Panc1 (cell line): ENCODE measurements around the gene CROCC. TPM values are rescaled to one million over a fixed set of nuclear protein-coding genes. Genes with fewer than 3 reads are reported as not detected.
"Not testable (repeated sequence)": the region's sequence is repeated elsewhere in the genome, so short reads cannot be mapped to it uniquely, and the experiment has no call there.

ENCODE experiments used
- ATAC-seq: fragments of 200-7000 bp; cut with Tn5 transposase; 2 replicates; pipeline ENCODE4 v1.9.1; 2020; ENCODE audit warnings: mild to moderate bottlenecking, moderate library complexity
- BruUV-seq: library from RNA; stranded (reverse); fragments of 400-500 nt; replicated peaks from 2 replicates; lab custom pipeline; 2021; lab: Mats Ljungman, UMichigan
- CTCF ChIA-PET: fragments of 300-600 bp; sonication (Branson Sonifier 250); formaldehyde crosslinking; loops from one replicate; lab custom pipeline; 2022; ENCODE audit warnings: antibody characterized with exemption; lab: Charles Lee
- POLR2A ChIA-PET: fragments of 300-600 bp; sonication (Branson Sonifier 250); formaldehyde crosslinking; loops from one replicate; lab custom pipeline; 2022; ENCODE audit warnings: antibody characterized with exemption; lab: Charles Lee
- DNase-seq: peaks from one replicate; pipeline ENCODE4 v3.0.0-alpha.2; 2010; ENCODE audit warnings: low read depth, low spot score
- H3K27ac ChIP-seq: 2 replicates; pipeline ENCODE4 v1.5.1; 2011; ENCODE audit warnings: mild to moderate bottlenecking, low read length, inconsistent platforms
- H3K27me3 ChIP-seq: fragments of 200-500 bp; sonication (Bioruptor generic); 2 replicates; pipeline ENCODE4 v1.6.0; 2014; ENCODE audit warnings: low read length, inconsistent platforms; ENCODE audit not compliant: control insufficient read depth, insufficient read depth
- H3K36me3 ChIP-seq: fragments of 200-500 bp; sonication (Bioruptor generic); 2 replicates; pipeline ENCODE4 v1.5.1; 2014; ENCODE audit warnings: inconsistent platforms, mild to moderate bottlenecking, low read length, moderate library complexity; ENCODE audit not compliant: control insufficient read depth, insufficient read depth
- H3K4me1 ChIP-seq: 2 replicates; pipeline ENCODE4 v1.5.1; 2011; ENCODE audit warnings: inconsistent platforms, mild to moderate bottlenecking, low read length, moderate library complexity; ENCODE audit not compliant: control insufficient read depth, insufficient read depth
- H3K4me3 ChIP-seq, 2 experiments: 2 replicates each; pipeline ENCODE4 v1.5.1; 2011 to 2012; ENCODE audit warnings: low read depth in 2 of 2, low read length in 2 of 2, mild to moderate bottlenecking in 2 of 2, inconsistent platforms in 1 of 2, moderate library complexity in 1 of 2
- H3K9me3 ChIP-seq: fragments of 200-500 bp; sonication (Bioruptor generic); 2 replicates; pipeline ENCODE4 v1.5.1; 2014; ENCODE audit warnings: low read depth, mild to moderate bottlenecking, inconsistent platforms, low read length, moderate library complexity; ENCODE audit not compliant: control insufficient read depth, insufficient read depth
- CTCF ChIP-seq: fragments of 450-650 bp; IDR thresholded peaks from 2 replicates; pipeline ENCODE4 v1.5.1; 2017; ENCODE audit warnings: mild to moderate bottlenecking
- POLR2AphosphoS5 ChIP-seq: IDR thresholded peaks from 2 replicates; pipeline ENCODE4 v1.6.1; 2012; ENCODE audit warnings: mild to moderate bottlenecking, low read depth, low read length, moderate library complexity
- SIN3A ChIP-seq: IDR thresholded peaks from 2 replicates; pipeline ENCODE4 v1.6.1; 2012; ENCODE audit warnings: low read depth, mild to moderate bottlenecking, low read length, moderate library complexity, borderline replicate concordance; ENCODE audit not compliant: insufficient read depth
- TCF7L2 ChIP-seq: IDR thresholded peaks from 2 replicates; pipeline ENCODE4 v1.6.1; 2011; ENCODE audit warnings: mild to moderate bottlenecking, low read depth, low read length, inconsistent platforms
- in situ Hi-C: cut with HindIII; loops from 2 replicates; pipeline ENCODE4 v1.10.0; 2016; ENCODE audit warnings: low sequenced_read_pairs, low pct_unique_long_range_greater_than_20kb
- intact Hi-C: fragments of 100-400 bp; cut with micrococcal nuclease; formaldehyde crosslinking; loops from one replicate; pipeline ENCODE4 v1.10.0; 2022; ENCODE audit not compliant: unreplicated experiment
- total RNA-seq: library from RNA; stranded (reverse); gene quantifications from one replicate; pipeline ENCODE4 v1.2.1, GENCODE V29; 2021; ENCODE audit not compliant: unreplicated experiment
- TF ChIP-seq, protein P1 (sequence below), 2 experiments: IDR thresholded peaks; 2 replicates each; pipeline ENCODE4 v1.6.1; 2011 to 2012; ENCODE audit warnings: low read depth in 2 of 2, control low read depth in 1 of 2, low read length in 1 of 2, mild to moderate bottlenecking in 1 of 2, moderate library complexity in 1 of 2; ENCODE audit not compliant: insufficient read depth in 1 of 2

The CROCC gene
- total RNA-seq, 1 experiment from 2014 or later: 13.6 TPM

GRCh38 chr1:16946646-16947045 lies 24.9 kb downstream of the CROCC start:
- no peaks in the 10 kb centered on the region; the same call in 1 of the 2 replicates for H3K4me1 ChIP-seq
- H3K27me3 ChIP-seq: no peaks in the 10 kb centered on the region
- intact Hi-C loops: no loop called here
- no peak overlapping the region for H3K27ac ChIP-seq
- BruUV-seq: no TSS peak
- no peaks in the 10 kb centered on the region for H3K36me3 ChIP-seq
- no peak for TF ChIP-seq TCF7L2
- no peak for TF ChIP-seq CTCF
- TF ChIP-seq SIN3A: no peak
- TF ChIP-seq, protein P1, sequence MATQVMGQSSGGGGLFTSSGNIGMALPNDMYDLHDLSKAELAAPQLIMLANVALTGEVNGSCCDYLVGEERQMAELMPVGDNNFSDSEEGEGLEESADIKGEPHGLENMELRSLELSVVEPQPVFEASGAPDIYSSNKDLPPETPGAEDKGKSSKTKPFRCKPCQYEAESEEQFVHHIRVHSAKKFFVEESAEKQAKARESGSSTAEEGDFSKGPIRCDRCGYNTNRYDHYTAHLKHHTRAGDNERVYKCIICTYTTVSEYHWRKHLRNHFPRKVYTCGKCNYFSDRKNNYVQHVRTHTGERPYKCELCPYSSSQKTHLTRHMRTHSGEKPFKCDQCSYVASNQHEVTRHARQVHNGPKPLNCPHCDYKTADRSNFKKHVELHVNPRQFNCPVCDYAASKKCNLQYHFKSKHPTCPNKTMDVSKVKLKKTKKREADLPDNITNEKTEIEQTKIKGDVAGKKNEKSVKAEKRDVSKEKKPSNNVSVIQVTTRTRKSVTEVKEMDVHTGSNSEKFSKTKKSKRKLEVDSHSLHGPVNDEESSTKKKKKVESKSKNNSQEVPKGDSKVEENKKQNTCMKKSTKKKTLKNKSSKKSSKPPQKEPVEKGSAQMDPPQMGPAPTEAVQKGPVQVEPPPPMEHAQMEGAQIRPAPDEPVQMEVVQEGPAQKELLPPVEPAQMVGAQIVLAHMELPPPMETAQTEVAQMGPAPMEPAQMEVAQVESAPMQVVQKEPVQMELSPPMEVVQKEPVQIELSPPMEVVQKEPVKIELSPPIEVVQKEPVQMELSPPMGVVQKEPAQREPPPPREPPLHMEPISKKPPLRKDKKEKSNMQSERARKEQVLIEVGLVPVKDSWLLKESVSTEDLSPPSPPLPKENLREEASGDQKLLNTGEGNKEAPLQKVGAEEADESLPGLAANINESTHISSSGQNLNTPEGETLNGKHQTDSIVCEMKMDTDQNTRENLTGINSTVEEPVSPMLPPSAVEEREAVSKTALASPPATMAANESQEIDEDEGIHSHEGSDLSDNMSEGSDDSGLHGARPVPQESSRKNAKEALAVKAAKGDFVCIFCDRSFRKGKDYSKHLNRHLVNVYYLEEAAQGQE (IDR thresholded peaks at IDR 0.05; ENCODE audit: insufficient read depth in 1 of 2, low read depth in 2 of 2, low read length in 1 of 2): no peak
- no peak for TF ChIP-seq POLR2AphosphoS5
- in situ Hi-C loops: no loop called here
- POLR2A ChIA-PET: no interaction called here
- ATAC-seq (no peak), DNase-seq (no peak)
- CTCF ChIA-PET: interaction anchor here (0.6 kb wide), 1 partner anchor 61 kb away, joined by 12 read pairs; no protein-coding TSS in a partner anchor
- H3K9me3 ChIP-seq: no peaks in the 10 kb centered on the region
- H3K4me3 ChIP-seq: no peak overlapping the region

- ATAC-seq: peak; percentile 42
- H3K4me1 ChIP-seq, DNase-seq, in situ Hi-C loops, H3K9me3 ChIP-seq, intact Hi-C loops, BruUV-seq, H3K4me3 ChIP-seq, H3K27me3 ChIP-seq, H3K27ac ChIP-seq, H3K36me3 ChIP-seq, CTCF ChIA-PET, POLR2A ChIA-PET: not testable (repeated sequence)
Observed at GRCh38 chr1:16948282-16948891, 26.7 kb downstream of the CROCC start.

DNA sequence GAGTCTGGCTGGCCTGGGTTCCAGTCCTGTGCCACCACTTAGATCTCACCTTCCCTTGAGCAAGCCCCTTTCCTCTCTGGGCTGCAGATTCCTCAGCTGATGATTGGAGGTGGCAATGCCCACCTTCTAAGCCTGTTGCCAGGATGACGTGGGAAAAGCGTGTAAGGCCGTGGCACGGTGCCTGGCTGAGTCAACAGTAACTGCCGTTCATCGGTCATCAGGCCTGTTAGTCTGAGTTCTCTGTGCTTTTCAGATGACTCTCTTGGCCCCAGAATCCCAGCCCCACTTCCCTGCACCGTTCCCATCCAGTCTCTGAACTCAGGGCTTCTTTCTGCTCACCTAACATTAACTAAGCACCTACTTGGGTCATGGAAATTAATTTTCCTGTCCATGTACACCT lies 27.3 kb downstream of the CROCC start:
- ATAC-seq: peak; percentile 20; the same call in 1 of the 2 replicates
- H3K9me3 ChIP-seq, intact Hi-C loops, POLR2A ChIA-PET, in situ Hi-C loops, BruUV-seq, DNase-seq, H3K4me1 ChIP-seq, H3K4me3 ChIP-seq, H3K36me3 ChIP-seq, H3K27me3 ChIP-seq: not testable (repeated sequence)
- H3K27ac ChIP-seq: 0 out of 2 replicates have a peak overlapping the region, but pooled peaks have one; percentile 17
- CTCF ChIA-PET: interaction anchor here (0.6 to 1.4 kb wide), 2 partner anchors 12 to 105 kb away, joined by 4 to 9 read pairs; partner anchors contain the start of gene SDHB

DNA sequence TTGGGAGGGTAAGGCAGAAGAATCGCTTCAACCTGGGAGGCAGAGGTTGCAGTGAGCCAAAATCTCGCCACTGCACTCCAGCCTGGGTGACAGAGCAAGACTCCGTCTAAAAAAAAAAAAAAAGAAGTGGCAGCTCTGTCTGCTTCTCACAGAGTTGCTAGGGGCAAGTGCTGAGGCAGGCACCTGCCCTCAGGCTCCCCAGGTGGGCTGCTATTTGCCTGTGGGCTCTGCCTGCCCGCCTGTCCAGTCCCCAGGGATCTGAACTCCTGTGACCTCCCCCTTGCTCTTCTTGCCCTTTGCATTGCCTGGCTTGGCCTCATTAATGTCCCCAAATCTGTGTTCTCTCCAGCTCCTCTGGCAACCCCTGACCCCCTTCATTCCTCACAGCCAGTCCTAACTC lies 30.6 kb downstream of the CROCC start:
- CTCF ChIA-PET: interaction anchor here (0.5 to 1.7 kb wide), 8 partner anchors 34 to 477 kb away, joined by 3 to 58 read pairs (median 6); no protein-coding TSS in a partner anchor
- in situ Hi-C loops, H3K27ac ChIP-seq, DNase-seq, POLR2A ChIA-PET, H3K4me3 ChIP-seq, H3K4me1 ChIP-seq, ATAC-seq, H3K27me3 ChIP-seq, BruUV-seq, H3K9me3 ChIP-seq, H3K36me3 ChIP-seq: not testable (repeated sequence)
- intact Hi-C loops: loop anchor here (5.0 kb wide), 1 partner anchor 95 kb away; no protein-coding TSS in a partner anchor
